UCSD-AML1 (cell line): ENCODE results near the gene CMKLR1.

Source experiments
- DNase-seq: peaks from one replicate; lab custom pipeline; 2025; ENCODE audit not compliant: unreplicated experiment; lab: John Stamatoyannopoulos, UW

Gene CMKLR1

GRCh38 chr12:108302016-108302402 is 37.1 kb downstream of the CMKLR1 start:
- DNase-seq: no peak

- no peak for DNase-seq
These were observed 37.8 kb downstream of the CMKLR1 start for GRCh38 chr12:108301346-108301745.

GRCh38 chr12:108299980-108300696 is 39.0 kb downstream of the CMKLR1 start:
- DNase-seq: no peak

GRCh38 chr12:108299516-108299915 is 39.6 kb downstream of the CMKLR1 start:
- no peak for DNase-seq

GRCh38 chr12:108298761-108299275 is 40.3 kb downstream of the CMKLR1 start:
- DNase-seq: no peak

GRCh38 chr12:108297895-108298760 is 41.0 kb downstream of the CMKLR1 start:
- DNase-seq: no peak

- DNase-seq: no peak
These were observed 41.7 kb downstream of the CMKLR1 start for GRCh38 chr12:108297424-108297823.

- DNase-seq: no peak
These were observed 42.2 kb downstream of the CMKLR1 start for GRCh38 chr12:108296945-108297344.

GRCh38 chr12:108295641-108296040 is 43.5 kb downstream of the CMKLR1 start:
- DNase-seq: no peak

- no peak for DNase-seq
These were observed 49.6 kb downstream of the CMKLR1 start for GRCh38 chr12:108289350-108290161.

- DNase-seq: no peak
These were observed 51.9 kb downstream of the CMKLR1 start for GRCh38 chr12:108287227-108287626.

- no peak for DNase-seq
These were observed 54.1 kb downstream of the CMKLR1 start for GRCh38 chr12:108285016-108285415.

- DNase-seq: no peak
These were observed 54.9 kb downstream of the CMKLR1 start for GRCh38 chr12:108284163-108284562.

GRCh38 chr12:108282676-108283075 is 56.4 kb downstream of the CMKLR1 start:
- peak; percentile 35 for DNase-seq

- DNase-seq: no peak
These were observed 57.0 kb downstream of the CMKLR1 start for GRCh38 chr12:108282160-108282559.

- no peak for DNase-seq
These were observed 61.5 kb downstream of the CMKLR1 start for GRCh38 chr12:108277613-108278012.

GRCh38 chr12:108273217-108273616 is 65.9 kb downstream of the CMKLR1 start:
- DNase-seq: no peak

- no peak for DNase-seq
These were observed 66.9 kb downstream of the CMKLR1 start for GRCh38 chr12:108271951-108272872.

GRCh38 chr12:108270849-108271143 is 68.3 kb downstream of the CMKLR1 start:
- no peak for DNase-seq
